KMS-11 (cell line): ENCODE measurements around the gene ACY1.

Experiments
- H2AFZ ChIP-seq: fragments of 200-600 bp; sonication (generic); 2 replicates; pipeline ENCODE4 v1.6.1; 2016; ENCODE audit warnings: antibody characterized with exemption, mixed run types, low read depth
- H3K27ac ChIP-seq: fragments of 200-600 bp; sonication (generic); 2 replicates; pipeline ENCODE4 v1.6.1; 2016; ENCODE audit warnings: mild to moderate bottlenecking, mixed run types
- H3K27me3 ChIP-seq: fragments of 200-600 bp; sonication (generic); 2 replicates; pipeline ENCODE4 v1.6.1; 2017; ENCODE audit warnings: mild to moderate bottlenecking, low read depth, mixed run types, moderate library complexity; ENCODE audit not compliant: insufficient read depth
- H3K36me3 ChIP-seq: fragments of 200-600 bp; sonication (generic); 2 replicates; pipeline ENCODE4 v1.6.1; 2017; ENCODE audit warnings: mild to moderate bottlenecking, mixed run types; ENCODE audit not compliant: insufficient read depth
- H3K4me1 ChIP-seq: fragments of 200-600 bp; sonication (generic); 2 replicates; pipeline ENCODE4 v1.6.1; 2016; ENCODE audit warnings: mild to moderate bottlenecking, low read depth, mixed run types; ENCODE audit not compliant: poor library complexity, severe bottlenecking
- H3K4me2 ChIP-seq: fragments of 200-600 bp; sonication (generic); 2 replicates; pipeline ENCODE4 v1.7.0; 2016; ENCODE audit warnings: mild to moderate bottlenecking, mixed run types
- H3K4me3 ChIP-seq: fragments of 200-600 bp; sonication (generic); IDR thresholded peaks from 2 replicates; pipeline ENCODE4 v1.6.1; 2017; ENCODE audit warnings: low read depth, low read length, mixed read lengths; ENCODE audit not compliant: insufficient read depth
- H3K79me2 ChIP-seq: fragments of 200-600 bp; sonication (generic); 2 replicates; pipeline ENCODE4 v1.6.1; 2016; ENCODE audit warnings: low read depth, mixed run types; ENCODE audit not compliant: insufficient read depth
- H3K9ac ChIP-seq: fragments of 200-600 bp; sonication (generic); 2 replicates; pipeline ENCODE4 v1.6.1; 2016; ENCODE audit warnings: mild to moderate bottlenecking, mixed run types
- H4K20me1 ChIP-seq: fragments of 200-600 bp; sonication (generic); 2 replicates; pipeline ENCODE4 v1.6.1; 2016; ENCODE audit warnings: mild to moderate bottlenecking, mixed run types; ENCODE audit not compliant: insufficient read depth
- CTCF ChIP-seq: fragments of 200-600 bp; sonication (generic); conservative IDR thresholded peaks from 2 replicates; pipeline ENCODE4 v1.6.1; 2017; ENCODE audit warnings: low read depth, mild to moderate bottlenecking, antibody characterized with exemption, low read length, moderate library complexity, mixed read lengths

Gene ACY1

GRCh38 chr3:52004163-52004787, 20.9 kb downstream of the ACY1 start:
- H3K4me2 ChIP-seq, result no peak overlapping the region

GRCh38 chr3:52004906-52005395, 21.6 kb downstream of the ACY1 start:
- H3K27me3 ChIP-seq, result no peaks in the 10 kb centered on the region
- H3K36me3 ChIP-seq, result no peaks in the 10 kb centered on the region
- no peak overlapping the region for H3K27ac ChIP-seq
- no peak overlapping the region for H3K4me3 ChIP-seq
- TF ChIP-seq CTCF, result no peak
- no peak overlapping the region for H3K4me2 ChIP-seq
- H2AFZ ChIP-seq, result no peak overlapping the region
- H3K9ac ChIP-seq, result no peak overlapping the region
- H3K79me2 ChIP-seq, result no peaks in the 10 kb centered on the region
- no peaks in the 10 kb centered on the region for H4K20me1 ChIP-seq
- no peaks in the 10 kb centered on the region for H3K4me1 ChIP-seq

More at GRCh38 chr3:52004163-52004787, 20.9 kb downstream of the ACY1 start:
- Histone ChIP-seq H3K27ac (no peak overlapping the region), H3K4me1 (no peaks in the 10 kb centered on the region), H2AFZ (no peak overlapping the region), H3K79me2 (no peaks in the 10 kb centered on the region), H3K27me3 (no peaks in the 10 kb centered on the region), H4K20me1 (no peaks in the 10 kb centered on the region), H3K9ac (no peak overlapping the region), H3K36me3 (no peaks in the 10 kb centered on the region), H3K4me3 (no peak overlapping the region)
- TF ChIP-seq CTCF, result no peak

- Histone ChIP-seq H2AFZ (no peak overlapping the region), H3K36me3 (no peaks in the 10 kb centered on the region), H3K9ac (no peak overlapping the region), H3K4me1 (no peaks in the 10 kb centered on the region), H3K27me3 (no peaks in the 10 kb centered on the region), H3K4me3 (no peak overlapping the region), H3K4me2 (no peak overlapping the region), H3K27ac (no peak overlapping the region), H4K20me1 (no peaks in the 10 kb centered on the region), H3K79me2 (no peaks in the 10 kb centered on the region)
- no peak for TF ChIP-seq CTCF
Observed at GRCh38 chr3:52005571-52005986, 22.2 kb downstream of the ACY1 start.

- Histone ChIP-seq H3K27ac (no peak overlapping the region), H3K4me2 (no peak overlapping the region), H3K4me1 (no peaks in the 10 kb centered on the region), H2AFZ (no peak overlapping the region), H4K20me1 (no peaks in the 10 kb centered on the region), H3K4me3 (no peak overlapping the region), H3K36me3 (no peaks in the 10 kb centered on the region), H3K79me2 (no peaks in the 10 kb centered on the region), H3K9ac (no peak overlapping the region), H3K27me3 (no peaks in the 10 kb centered on the region)
- no peak for TF ChIP-seq CTCF
Observed at GRCh38 chr3:52006017-52006819, 22.9 kb downstream of the ACY1 start.
